ENCODE results near the gene KRTAP10-12. TPM values are rescaled to one million over a fixed set of nuclear protein-coding genes. Genes with fewer than 3 reads are reported as not detected.

The KRTAP10-12 gene
- total and polyA plus RNA-seq, 4 donors: not detected

GRCh38 chr21:44726826-44727225, 29.9 kb downstream of the KRTAP10-12 start:
- Histone ChIP-seq H3K4me3 (no peak overlapping the region), H3K27me3 (ENCODE audit: control insufficient read depth in 3 of 3, insufficient read depth in 3 of 3, low read length in 2 of 3) (peaks cover 3 to 20% (median 18%) of the 10 kb centered on the region in 3 donors), H3K9ac (ENCODE audit: insufficient read depth in 1 of 2, low read length in 2 of 2) (no peak overlapping the region), H3K27ac (ENCODE audit: low read depth in 1 of 2, low read length in 1 of 2) (no peak overlapping the region), H3K4me1 (ENCODE audit: control insufficient read depth in 5 of 5, insufficient read depth in 5 of 5, low read length in 5 of 5) (peaks cover 0 to 5% (median 0%) of the 10 kb centered on the region in 5 donors), H3K36me3 (ENCODE audit: control insufficient read depth in 4 of 4, insufficient read depth in 4 of 4, low read length in 4 of 4) (no peaks in the 10 kb centered on the region), H3K9me3 (ENCODE audit: control insufficient read depth in 4 of 4, insufficient read depth in 3 of 4, low read length in 3 of 4) (peaks cover 0 to 2% (median 0%) of the 10 kb centered on the region in 4 donors)
- ATAC-seq (ENCODE audit: insufficient read depth, low FRiP score) (no peak), DNase-seq (peak in 1 of 3 donors; percentile 1)
- 76 to 79% methylated on average over 6 of the region's 6 CpGs for WGBS, 2 donors
- TF ChIP-seq CTCF (IDR thresholded peaks at IDR 0.05; ENCODE audit: control extremely low read depth, extremely low read depth): no peak

GRCh38 chr21:44727321-44727720, 30.3 kb downstream of the KRTAP10-12 start:
- Histone ChIP-seq H3K27me3 (ENCODE audit: control insufficient read depth in 3 of 3, insufficient read depth in 3 of 3, low read length in 2 of 3) (peaks cover 3 to 20% (median 18%) of the 10 kb centered on the region in 3 donors), H3K27ac (ENCODE audit: low read depth in 1 of 2, low read length in 1 of 2) (no peak overlapping the region), H3K9ac (ENCODE audit: insufficient read depth in 1 of 2, low read length in 2 of 2) (no peak overlapping the region), H3K4me1 (ENCODE audit: control insufficient read depth in 5 of 5, insufficient read depth in 5 of 5, low read length in 5 of 5) (peaks cover 0 to 5% (median 0%) of the 10 kb centered on the region in 5 donors), H3K4me3 (no peak overlapping the region), H3K36me3 (ENCODE audit: control insufficient read depth in 4 of 4, insufficient read depth in 4 of 4, low read length in 4 of 4) (no peaks in the 10 kb centered on the region), H3K9me3 (ENCODE audit: control insufficient read depth in 4 of 4, insufficient read depth in 3 of 4, low read length in 3 of 4) (peaks cover 0 to 2% (median 0%) of the 10 kb centered on the region in 4 donors)
- DNase-seq (peak in 1 of 3 donors; percentile 11), ATAC-seq (ENCODE audit: insufficient read depth, low FRiP score) (no peak)
- TF ChIP-seq CTCF (IDR thresholded peaks at IDR 0.05; ENCODE audit: control extremely low read depth, extremely low read depth): no peak
- WGBS, 2 donors: 96 to 97% methylated on average over 7 to 8 of the region's 8 CpGs

- TF ChIP-seq CTCF (IDR thresholded peaks at IDR 0.05; ENCODE audit: control extremely low read depth, extremely low read depth): no peak
- H3K9me3 ChIP-seq (ENCODE audit: control insufficient read depth in 4 of 4, insufficient read depth in 3 of 4, low read length in 3 of 4): peaks cover 0 to 2% (median 0%) of the 10 kb centered on the region in 4 donors
- no peak overlapping the region for H3K27ac ChIP-seq (ENCODE audit: low read depth in 1 of 2, low read length in 1 of 2)
- 69 to 75% methylated on average over 9 of the region's 9 CpGs for WGBS, 2 donors
- H3K4me3 ChIP-seq: no peak overlapping the region
- H3K36me3 ChIP-seq (ENCODE audit: control insufficient read depth in 4 of 4, insufficient read depth in 4 of 4, low read length in 4 of 4): no peaks in the 10 kb centered on the region
- ATAC-seq (ENCODE audit: insufficient read depth, low FRiP score) (no peak), DNase-seq (no peak)
- peaks cover 3 to 16% (median 14%) of the 10 kb centered on the region in 3 donors for H3K27me3 ChIP-seq (ENCODE audit: control insufficient read depth in 3 of 3, insufficient read depth in 3 of 3, low read length in 2 of 3)
- H3K4me1 ChIP-seq (ENCODE audit: control insufficient read depth in 5 of 5, insufficient read depth in 5 of 5, low read length in 5 of 5): peaks cover 0 to 5% (median 0%) of the 10 kb centered on the region in 5 donors
- no peak overlapping the region for H3K9ac ChIP-seq (ENCODE audit: insufficient read depth in 1 of 2, low read length in 2 of 2)
These were observed 30.8 kb downstream of the KRTAP10-12 start for GRCh38 chr21:44727757-44728156.

GRCh38 chr21:44728716-44729115, 31.7 kb downstream of the KRTAP10-12 start:
- DNase-seq (peak in 1 of 3 donors; percentile 9), ATAC-seq (ENCODE audit: insufficient read depth, low FRiP score) (no peak)
- 84 to 87% methylated on average over 14 of the region's 14 CpGs for WGBS, 2 donors
- Histone ChIP-seq H3K27ac (ENCODE audit: low read depth in 1 of 2, low read length in 1 of 2) (no peak overlapping the region), H3K36me3 (ENCODE audit: control insufficient read depth in 4 of 4, insufficient read depth in 4 of 4, low read length in 4 of 4) (no peaks in the 10 kb centered on the region), H3K4me3 (no peak overlapping the region), H3K9ac (ENCODE audit: insufficient read depth in 1 of 2, low read length in 2 of 2) (no peak overlapping the region), H3K4me1 (ENCODE audit: control insufficient read depth in 5 of 5, insufficient read depth in 5 of 5, low read length in 5 of 5) (no peaks in the 10 kb centered on the region), H3K27me3 (ENCODE audit: control insufficient read depth in 3 of 3, insufficient read depth in 3 of 3, low read length in 2 of 3) (peaks cover 3 to 9% (median 8%) of the 10 kb centered on the region in 3 donors), H3K9me3 (ENCODE audit: control insufficient read depth in 4 of 4, insufficient read depth in 3 of 4, low read length in 3 of 4) (no peaks in the 10 kb centered on the region)
- TF ChIP-seq CTCF (IDR thresholded peaks at IDR 0.05; ENCODE audit: control extremely low read depth, extremely low read depth): no peak

Measured in lung (tissue), 12 donors.